ENCODE data around the gene HELLS. TPM values are rescaled to one million over a fixed set of nuclear protein-coding genes. Genes with fewer than 3 reads are reported as not detected.

The HELLS gene
- total RNA-seq, 2 experiments from 2014 or later = 190 to 204 TPM

GRCh38 chr10:94614558-94614957 is 69.0 kb downstream of the HELLS start:
- no peak overlapping the region for H3K4me3 ChIP-seq (ENCODE audit: low read depth, low read length, poor library complexity, severe bottlenecking)
- H3K9me2 ChIP-seq (ENCODE audit: insufficient read depth, low read length) = no peaks in the 10 kb centered on the region
- no peak overlapping the region for H3K4me2 ChIP-seq (ENCODE audit: low read length)
- peaks cover 37% of the 10 kb centered on the region for H3K36me3 ChIP-seq (ENCODE audit: insufficient read depth, low read length)
- BruUV-seq (replicated peaks) = no TSS peak
- no peaks in the 10 kb centered on the region for H4K20me1 ChIP-seq (ENCODE audit: insufficient read depth, low read length)
- intact Hi-C loops (cut with micrococcal nuclease; ENCODE audit: unreplicated experiment) = no loop called here
- H3K9me3 ChIP-seq (ENCODE audit: low read length) = no peaks in the 10 kb centered on the region
- H3K27ac ChIP-seq (ENCODE audit: low read depth, low read length, poor library complexity, severe bottlenecking) = no peak overlapping the region
- POLR2A ChIA-PET = no interaction called here
- no peaks in the 10 kb centered on the region for H3K79me2 ChIP-seq (ENCODE audit: insufficient read depth, low read depth, low read length)
- no peak overlapping the region for H2AFZ ChIP-seq (ENCODE audit: low read length)
- no peaks in the 10 kb centered on the region for H3K4me1 ChIP-seq (ENCODE audit: insufficient read depth, low read length, poor library complexity, severe bottlenecking)
- CTCF ChIA-PET (ENCODE audit: unreplicated experiment) = no interaction called here
- no peak for TF ChIP-seq EZH2phosphoT487 (IDR thresholded peaks at IDR 0.05; ENCODE audit: borderline replicate concordance, low read depth, low read length)
- TF ChIP-seq CTCF (conservative IDR thresholded peaks at IDR 0.05; ENCODE audit: low read length) = no peak
- DNase-seq (ENCODE audit: low spot score) = no peak

- intact Hi-C loops (cut with micrococcal nuclease; ENCODE audit: unreplicated experiment) = no loop called here
- Histone ChIP-seq H3K4me3 (ENCODE audit: low read depth, low read length, poor library complexity, severe bottlenecking) (no peak overlapping the region), H2AFZ (ENCODE audit: low read length) (no peak overlapping the region), H3K27ac (ENCODE audit: low read depth, low read length, poor library complexity, severe bottlenecking) (no peak overlapping the region), H3K4me2 (ENCODE audit: low read length) (no peak overlapping the region), H3K79me2 (ENCODE audit: insufficient read depth, low read depth, low read length) (no peaks in the 10 kb centered on the region), H3K9me3 (ENCODE audit: low read length) (no peaks in the 10 kb centered on the region), H3K9me2 (ENCODE audit: insufficient read depth, low read length) (no peaks in the 10 kb centered on the region), H4K20me1 (ENCODE audit: insufficient read depth, low read length) (no peaks in the 10 kb centered on the region), H3K36me3 (ENCODE audit: insufficient read depth, low read length) (peaks cover 9% of the 10 kb centered on the region; the same call in 1 of the 2 replicates), H3K4me1 (ENCODE audit: insufficient read depth, low read length, poor library complexity, severe bottlenecking) (no peaks in the 10 kb centered on the region)
- BruUV-seq (replicated peaks) = no TSS peak
- no peak for TF ChIP-seq EZH2phosphoT487 (IDR thresholded peaks at IDR 0.05; ENCODE audit: borderline replicate concordance, low read depth, low read length)
- no peak for TF ChIP-seq CTCF (conservative IDR thresholded peaks at IDR 0.05; ENCODE audit: low read length)
- no peak for DNase-seq (ENCODE audit: low spot score)
- ChIA-PET POLR2A (interaction anchor here (0.7 kb wide), 1 partner anchor 134 kb away, joined by 3 read pairs; no protein-coding TSS in a partner anchor), CTCF (ENCODE audit: unreplicated experiment) (no interaction called here)
These were observed 71.9 kb downstream of the HELLS start for GRCh38 chr10:94617389-94617944.

GRCh38 chr10:94622666-94623205 is 77.1 kb downstream of the HELLS start:
- Histone ChIP-seq H2AFZ (ENCODE audit: low read length) (no peak overlapping the region), H4K20me1 (ENCODE audit: insufficient read depth, low read length) (no peaks in the 10 kb centered on the region), H3K9me3 (ENCODE audit: low read length) (no peaks in the 10 kb centered on the region), H3K9me2 (ENCODE audit: insufficient read depth, low read length) (no peaks in the 10 kb centered on the region), H3K27ac (ENCODE audit: low read depth, low read length, poor library complexity, severe bottlenecking) (no peak overlapping the region), H3K4me3 (ENCODE audit: low read depth, low read length, poor library complexity, severe bottlenecking) (no peak overlapping the region), H3K4me2 (ENCODE audit: low read length) (no peak overlapping the region), H3K79me2 (ENCODE audit: insufficient read depth, low read depth, low read length) (no peaks in the 10 kb centered on the region), H3K36me3 (ENCODE audit: insufficient read depth, low read length) (no peaks in the 10 kb centered on the region), H3K4me1 (ENCODE audit: insufficient read depth, low read length, poor library complexity, severe bottlenecking) (no peaks in the 10 kb centered on the region)
- DNase-seq (ENCODE audit: low spot score) = no peak
- POLR2A ChIA-PET = no interaction called here
- no TSS peak for BruUV-seq (replicated peaks)
- CTCF ChIA-PET (ENCODE audit: unreplicated experiment) = no interaction called here
- intact Hi-C loops (cut with micrococcal nuclease; ENCODE audit: unreplicated experiment) = no loop called here
- no peak for TF ChIP-seq EZH2phosphoT487 (IDR thresholded peaks at IDR 0.05; ENCODE audit: borderline replicate concordance, low read depth, low read length)
- TF ChIP-seq CTCF (conservative IDR thresholded peaks at IDR 0.05; ENCODE audit: low read length) = no peak
